Measurements from ENCODE around the gene SYCE1.
"Not testable (repeated sequence)": the region's sequence is repeated elsewhere in the genome, so short reads cannot be mapped to it uniquely, and the experiment has no call there.

Gene SYCE1

DNA sequence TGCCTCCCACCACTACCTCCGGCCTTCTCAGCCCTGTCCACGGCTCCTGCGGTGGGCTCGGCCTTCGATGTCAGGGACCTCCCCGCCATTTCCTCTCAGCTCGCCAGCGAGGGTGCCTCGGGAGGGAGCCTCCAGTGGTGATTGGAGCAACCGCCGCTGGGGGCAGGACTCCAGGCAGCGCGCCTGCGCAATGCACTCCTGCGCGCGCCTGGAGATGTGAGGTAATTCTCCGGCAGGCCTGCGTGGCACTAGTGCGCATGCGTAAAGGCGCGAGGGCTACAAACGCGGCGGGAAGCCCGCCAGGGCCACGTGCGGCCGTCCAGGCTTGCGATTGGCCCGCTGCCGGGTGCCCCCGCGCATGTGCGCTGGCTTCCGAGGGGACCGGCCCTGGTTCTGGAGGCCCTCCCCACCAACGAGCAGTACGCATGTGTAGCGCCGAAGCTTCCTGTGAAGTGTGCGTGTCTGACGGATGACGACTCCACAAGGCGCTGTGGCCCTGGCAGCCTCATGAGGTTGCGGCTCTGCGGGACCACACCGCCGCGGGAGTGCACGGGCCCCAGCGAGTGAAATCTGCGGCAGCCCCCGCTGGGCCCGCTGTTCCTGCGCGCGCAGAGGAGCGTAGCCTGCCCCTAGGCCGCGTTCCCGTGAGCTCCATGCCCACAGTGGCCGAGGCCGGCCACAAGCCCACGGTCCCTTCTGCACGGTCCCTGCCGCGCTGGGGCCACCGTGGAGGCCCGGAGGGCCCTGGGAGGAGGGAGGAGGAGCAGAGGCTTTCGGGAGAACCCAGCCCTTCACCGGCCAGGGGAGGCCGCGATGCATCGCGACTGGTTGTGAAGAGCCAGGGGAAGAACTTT, at the start of gene SYCE1:
Gene SYCE1, minus strand, starts transcription at position 143 of the 854 bp plus-strand sequence. Its CDS starts 54 bp downstream, at position 89.
- no peak for DNase-seq (ENCODE audit: low read depth, low spot score)

DNA sequence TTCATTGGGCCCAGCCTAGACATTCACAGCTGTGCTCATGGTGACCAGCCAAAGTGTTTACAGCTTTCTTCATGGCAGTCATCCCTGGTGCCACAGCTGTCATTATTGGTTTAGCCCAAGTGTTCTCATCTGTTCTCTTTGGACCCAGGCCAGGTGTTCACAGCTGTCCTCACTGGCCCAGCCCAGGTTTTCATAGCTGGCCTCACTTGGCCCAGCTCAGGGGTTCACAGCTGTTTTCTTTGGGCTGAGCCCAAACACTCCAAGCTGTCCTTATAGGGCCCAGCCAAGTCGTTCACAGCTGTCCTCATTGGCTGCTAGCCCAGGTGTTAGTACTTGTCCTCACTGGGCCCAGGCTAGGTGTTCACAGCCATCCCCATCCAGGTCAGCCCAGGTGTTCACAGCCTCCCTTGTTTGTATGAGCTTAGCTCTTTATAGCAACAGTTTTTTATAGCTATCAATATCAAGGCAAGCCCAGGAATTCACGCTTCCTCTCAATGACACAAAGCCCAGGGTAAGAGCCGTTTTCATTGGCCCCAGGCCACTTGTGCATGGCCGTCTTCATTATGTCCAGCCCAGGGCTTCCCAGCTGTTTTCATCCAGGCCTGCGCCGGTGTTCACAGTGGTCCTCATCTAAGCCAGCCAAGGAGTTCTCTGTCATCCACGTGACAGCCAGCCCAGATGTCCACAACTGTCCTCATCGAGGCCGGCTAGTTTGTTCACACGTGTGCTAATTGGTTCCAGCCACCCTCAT, 49.6 kb upstream of the SYCE1 start:
- DNase-seq (ENCODE audit: low read depth, low spot score) = no peak

DNA sequence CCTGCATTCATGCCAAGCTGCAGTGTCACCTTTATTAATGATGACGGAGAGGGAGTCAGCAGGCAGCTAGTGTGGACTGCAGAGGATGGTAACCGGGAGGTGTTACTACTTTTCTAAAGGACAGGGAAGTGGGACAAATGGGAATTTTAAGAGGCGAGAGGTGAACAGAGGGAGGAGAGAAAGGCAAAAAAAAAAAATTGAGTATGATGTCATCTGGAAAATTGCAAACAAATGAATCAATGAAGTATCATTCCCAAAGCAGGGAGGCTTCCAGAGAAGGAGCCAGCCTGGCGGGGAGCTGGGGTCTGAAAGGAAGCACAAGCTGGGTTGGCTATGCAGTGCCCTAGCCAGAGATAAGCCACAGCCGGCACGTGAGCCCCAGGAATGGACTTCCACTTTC, 48.3 kb upstream of the SYCE1 start:
- no peak for DNase-seq (ENCODE audit: low read depth, low spot score)

GRCh38 chr10:133611079-133611478, 45.7 kb upstream of the SYCE1 start:
- DNase-seq (ENCODE audit: low read depth, low spot score) = no peak

DNA sequence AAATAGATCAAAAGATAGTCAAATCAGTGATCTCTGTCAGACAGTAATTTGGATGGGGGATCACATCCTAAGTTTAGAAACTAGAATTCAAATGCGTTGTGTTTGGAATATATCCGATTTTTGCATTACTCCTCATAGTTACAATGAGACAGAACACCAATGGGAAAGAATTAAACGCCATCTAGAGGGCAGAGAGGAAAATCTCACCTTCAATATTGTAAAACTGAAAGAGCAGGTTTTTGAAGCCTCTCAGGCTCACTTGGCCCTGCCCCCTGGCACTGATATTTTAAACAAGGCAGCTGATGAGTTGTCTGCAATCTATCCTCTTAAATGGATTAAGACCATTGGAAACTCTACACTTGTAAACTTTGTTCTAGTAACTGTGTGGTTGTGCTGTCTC, 43.5 kb upstream of the SYCE1 start:
- no peak for DNase-seq (ENCODE audit: low read depth, low spot score)

- DNase-seq (ENCODE audit: low read depth, low spot score) = not testable (repeated sequence)
Observed at GRCh38 chr10:133603434-133603833, 38.1 kb upstream of the SYCE1 start.

- DNase-seq (ENCODE audit: low read depth, low spot score) = no peak
Observed at GRCh38 chr10:133600657-133601056, 35.3 kb upstream of the SYCE1 start.

DNA sequence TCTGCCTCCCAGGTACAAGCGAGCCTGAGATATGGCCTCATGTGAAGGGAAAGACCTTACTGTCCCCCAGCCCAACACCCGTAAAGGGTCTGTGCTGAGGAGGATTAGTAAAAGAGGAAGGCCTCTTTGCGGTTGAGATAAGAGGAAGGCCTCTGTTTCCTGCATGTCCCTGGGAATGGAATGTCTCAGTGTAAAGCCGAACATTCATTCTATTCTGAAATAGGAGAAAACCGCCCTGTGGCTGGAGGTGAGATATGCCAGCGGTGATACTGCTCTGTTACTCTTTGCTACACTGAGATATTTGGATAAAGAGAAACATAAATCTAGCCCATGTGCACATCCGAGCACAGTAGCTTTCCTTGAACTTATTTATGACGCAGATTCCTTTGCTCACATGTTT, 34.5 kb upstream of the SYCE1 start:
- DNase-seq (ENCODE audit: low read depth, low spot score) = not testable (repeated sequence)

DNA sequence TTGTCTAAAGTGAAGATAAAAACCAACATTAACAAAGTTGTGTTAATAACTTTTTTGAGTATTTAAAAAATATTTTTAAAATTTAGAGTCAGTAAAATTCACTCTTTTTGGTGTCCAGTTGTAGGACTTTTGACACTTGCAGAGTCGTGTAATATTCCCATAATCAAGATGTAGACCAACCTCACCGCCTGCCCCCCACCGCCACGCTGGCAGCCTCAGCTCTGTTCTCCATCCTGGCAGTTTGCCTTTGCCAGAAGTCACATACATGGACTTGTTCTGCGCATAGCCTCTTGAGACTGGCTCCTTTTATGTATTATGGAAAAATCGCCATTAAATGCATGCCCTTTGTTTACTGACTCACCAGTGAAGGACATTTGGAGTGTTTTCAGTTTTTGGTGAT, 27.3 kb upstream of the SYCE1 start:
- DNase-seq (ENCODE audit: low read depth, low spot score) = no peak

- DNase-seq (ENCODE audit: low read depth, low spot score) = no peak
Observed at GRCh38 chr10:133590970-133591359, 25.6 kb upstream of the SYCE1 start.

- DNase-seq (ENCODE audit: low read depth, low spot score) = no peak
Observed at GRCh38 chr10:133590226-133590969, 25.0 kb upstream of the SYCE1 start.

GRCh38 chr10:133577037-133577436, 11.7 kb upstream of the SYCE1 start:
- not testable (repeated sequence) for DNase-seq (ENCODE audit: low read depth, low spot score)

- DNase-seq (ENCODE audit: low read depth, low spot score) = not testable (repeated sequence)
Observed at GRCh38 chr10:133573460-133573859, 8.1 kb upstream of the SYCE1 start.

DNA sequence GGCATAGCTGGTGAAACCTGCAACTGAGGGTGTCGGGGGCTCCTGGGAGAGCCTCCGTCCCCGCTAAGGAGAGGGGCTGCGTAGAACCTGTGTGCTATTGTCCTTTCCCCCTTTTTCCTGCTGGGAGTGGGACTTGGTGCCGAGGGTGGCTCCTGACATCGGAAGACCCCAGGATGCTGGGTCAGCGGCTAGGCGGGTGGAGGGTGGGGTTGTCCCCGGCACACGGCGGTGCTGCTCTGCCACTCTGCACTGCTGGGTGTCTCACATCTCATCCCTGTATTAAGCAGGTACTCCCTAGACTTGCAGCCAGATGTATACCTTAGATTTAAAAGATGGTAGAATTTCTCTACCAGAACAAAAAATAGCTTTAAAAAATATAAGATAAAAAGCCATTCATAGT, 6.7 kb upstream of the SYCE1 start:
- not testable (repeated sequence) for DNase-seq (ENCODE audit: low read depth, low spot score)

GRCh38 chr10:133569801-133570200, 4.4 kb upstream of the SYCE1 start:
- not testable (repeated sequence) for DNase-seq (ENCODE audit: low read depth, low spot score)

DNA sequence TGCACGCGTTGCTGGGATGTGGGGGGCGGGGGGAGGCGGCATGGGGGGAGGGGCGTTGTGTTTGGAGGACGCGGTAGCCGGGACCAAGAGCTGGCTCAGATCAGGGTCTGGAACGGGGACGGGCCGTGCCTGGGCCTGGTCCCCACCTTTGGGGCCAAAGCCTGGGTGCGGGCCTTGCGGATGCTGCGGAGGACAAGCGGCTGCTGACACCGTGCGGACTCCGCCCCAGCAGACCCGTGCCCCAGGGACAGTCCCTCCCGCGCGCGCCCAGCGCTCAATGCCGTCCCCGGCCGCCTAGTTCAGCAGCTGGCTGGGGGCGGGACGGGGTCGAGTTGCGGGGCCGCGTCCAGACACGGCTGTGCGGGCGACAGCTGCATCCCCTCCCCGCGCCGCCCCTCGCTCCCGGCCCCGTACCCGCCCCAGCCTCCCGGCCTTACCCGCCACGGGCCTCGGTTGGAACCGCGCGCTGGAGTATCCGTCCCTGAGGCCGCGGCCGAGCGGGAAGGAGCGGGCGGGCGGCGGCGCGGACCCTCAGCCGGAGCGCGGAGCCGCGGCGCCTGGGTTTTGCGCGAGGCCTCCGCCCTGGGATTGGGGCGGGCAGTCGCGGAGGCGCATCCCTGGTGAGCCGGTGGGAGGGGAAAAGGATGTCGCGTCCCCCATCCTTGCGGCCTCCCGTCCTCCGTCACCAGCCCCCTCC, 3.6 kb upstream of the SYCE1 start:
- DNase-seq (ENCODE audit: low read depth, low spot score) = not testable (repeated sequence)

DNA sequence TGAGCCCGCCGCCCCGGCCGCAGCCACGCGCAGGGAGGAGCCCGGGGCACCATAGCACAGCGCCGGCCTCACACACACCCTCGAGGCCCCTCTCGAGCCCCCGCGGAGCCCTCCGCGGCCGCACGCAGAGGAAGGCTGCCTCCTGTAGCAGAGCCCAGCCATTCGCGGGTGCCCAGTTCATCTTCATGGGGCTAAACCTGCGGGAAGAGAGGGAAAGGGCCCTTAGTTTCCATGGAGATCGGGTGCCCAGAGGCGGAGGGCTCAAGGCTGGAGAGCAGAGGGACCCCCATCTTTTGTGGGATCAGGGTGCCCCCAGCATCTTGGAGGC, 2.9 kb upstream of the SYCE1 start:
- DNase-seq (ENCODE audit: low read depth, low spot score) = no peak

- DNase-seq (ENCODE audit: low read depth, low spot score) = no peak
Observed at GRCh38 chr10:133567609-133568286, 2.4 kb upstream of the SYCE1 start.

GRCh38 chr10:133567119-133567518, 1.7 kb upstream of the SYCE1 start:
- DNase-seq (ENCODE audit: low read depth, low spot score) = no peak

GRCh38 chr10:133564816-133565215, 567 bp downstream of the SYCE1 start:
- DNase-seq (ENCODE audit: low read depth, low spot score) = no peak

DNA sequence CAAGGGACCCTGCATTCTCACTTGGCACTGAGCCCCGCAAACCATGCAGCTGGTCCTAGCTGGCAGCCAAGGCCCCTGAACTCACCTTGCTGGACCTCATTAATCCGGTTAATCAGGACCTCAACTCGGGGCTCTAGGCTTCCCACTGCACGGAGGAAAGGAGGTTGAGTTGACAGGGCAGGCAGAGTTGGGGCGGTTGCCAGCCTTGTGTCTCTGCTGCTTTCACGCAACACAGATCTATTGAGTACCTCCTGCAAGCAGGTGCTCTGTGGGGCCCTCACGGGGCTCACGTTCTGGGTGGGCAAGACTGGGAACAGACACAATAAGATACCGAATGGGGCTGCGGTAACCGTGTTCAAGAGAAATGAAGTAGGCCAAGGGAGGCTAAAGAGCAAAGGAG, 6.2 kb downstream of the SYCE1 start:
- no peak for DNase-seq (ENCODE audit: low read depth, low spot score)

All from iPS DF 19.7 (cell line).